Esophagus muscularis mucosa (tissue), 3 donors: ENCODE results near the gene MRTFB.
"Not testable (repeated sequence)": the region's sequence is repeated elsewhere in the genome, so short reads cannot be mapped to it uniquely, and the experiment has no call there.

ENCODE experiments used
- CTCF ChIP-seq, 3 experiments: fragments of 200-600 bp in 2 of 3; fragments of 450-650 bp in 1 of 3; sonication (generic) in 2 of 3; IDR thresholded peaks; one replicate each; pipeline ENCODE4 v1.5.1; 2017 to 2019; ENCODE audit warnings: antibody characterized with exemption in 3 of 3, mild to moderate bottlenecking in 2 of 3, moderate library complexity in 1 of 3
- POLR2A ChIP-seq: fragments of 450-650 bp; IDR thresholded peaks from one replicate; pipeline ENCODE4 v1.6.1; 2017; ENCODE audit warnings: antibody characterized with exemption, moderate library complexity, mild to moderate bottlenecking, low read depth
- POLR2AphosphoS5 ChIP-seq, 2 donors: sonication (generic); formaldehyde crosslinking; IDR thresholded peaks; one replicate each; pipeline ENCODE4 v1.6.1; 2017; ENCODE audit warnings: antibody characterized with exemption in 2 of 2

- TF ChIP-seq CTCF (IDR thresholded peaks at IDR 0.05); POLR2AphosphoS5 (IDR thresholded peaks at IDR 0.05); POLR2A: not testable (repeated sequence)
Measured at GRCh38 chr16:14047121-14047859, 23.8 kb upstream of the MRTFB start.
